Anterior cingulate cortex (tissue), 58 donors: Measurements from ENCODE around the gene MYL10.
A peak's percentile ranks its signal among the peaks of the same experiment; 100 is the strongest.
"Not testable (repeated sequence)": the region's sequence is repeated elsewhere in the genome, so short reads cannot be mapped to it uniquely, and the experiment has no call there.

Source experiments
- DNase-seq, 58 donors: peaks; one replicate each; lab custom pipeline; 2025; lab: John Stamatoyannopoulos, UW

The MYL10 gene

DNA sequence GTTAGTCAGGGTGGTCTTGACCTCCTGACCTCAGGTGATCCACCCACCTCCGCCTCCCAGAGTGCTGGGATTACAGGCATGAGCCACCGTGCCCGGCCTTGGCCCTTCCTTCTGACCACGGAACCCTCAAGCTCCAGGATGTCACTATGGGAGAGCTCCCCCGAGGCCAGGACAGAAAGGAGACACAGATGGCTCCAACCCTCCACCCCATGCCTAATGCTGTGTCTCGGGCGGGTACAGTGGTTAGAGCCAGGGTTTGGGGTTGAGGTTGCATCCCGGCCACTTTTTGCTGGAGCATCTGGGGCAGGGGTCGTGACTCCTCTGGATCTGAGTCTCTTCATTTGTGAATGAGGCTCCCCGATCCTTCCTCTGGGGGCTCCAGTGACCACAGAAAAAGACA lies 8.1 kb downstream of the MYL10 start:
- no peak for DNase-seq

- DNase-seq, result no peak
Measured at GRCh38 chr7:101620395-101620794, 8.7 kb downstream of the MYL10 start.

DNA sequence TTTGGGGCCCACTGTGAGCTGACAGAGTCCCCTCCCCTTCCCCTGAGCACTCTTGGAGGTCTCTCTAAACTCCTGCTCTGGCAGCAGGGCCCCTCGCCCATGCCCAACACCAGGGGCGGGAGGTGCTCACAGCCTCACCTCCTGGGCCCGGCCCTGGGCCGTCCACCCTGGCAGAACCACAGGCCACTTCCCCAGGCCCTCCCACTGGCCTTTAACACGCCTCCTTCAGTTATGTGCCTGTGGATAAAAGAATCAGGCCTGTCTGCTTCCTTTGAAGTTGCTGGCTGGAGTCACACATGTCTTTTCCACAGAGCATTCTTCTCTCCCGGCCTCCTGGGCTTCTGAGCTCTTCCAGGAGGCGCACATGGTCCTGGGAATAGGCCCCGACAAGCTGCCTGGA lies 10.2 kb downstream of the MYL10 start:
- DNase-seq, result no peak

GRCh38 chr7:101618207-101618839 lies 10.8 kb downstream of the MYL10 start:
- no peak for DNase-seq

GRCh38 chr7:101617451-101618206 lies 11.5 kb downstream of the MYL10 start:
- no peak for DNase-seq

GRCh38 chr7:101615446-101615845 lies 13.7 kb downstream of the MYL10 start:
- no peak for DNase-seq

DNA sequence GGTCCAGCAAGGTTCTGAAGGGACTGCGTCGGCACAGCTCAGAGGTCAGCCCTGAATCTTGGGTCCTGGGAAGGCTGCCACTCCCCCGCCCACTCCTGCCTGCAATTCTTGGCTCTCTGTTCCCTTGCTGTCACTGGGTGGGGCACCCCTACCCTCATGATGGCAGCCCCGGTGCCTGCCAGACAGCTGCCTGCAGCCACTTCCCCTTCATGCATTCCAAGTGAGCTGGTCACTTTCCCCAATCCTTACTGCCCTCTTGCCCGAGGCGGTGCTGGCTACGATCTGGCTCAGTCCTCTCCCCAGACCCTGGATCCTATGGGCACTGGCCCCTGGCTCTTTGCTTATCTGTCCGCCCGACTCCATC lies 14.2 kb downstream of the MYL10 start:
- DNase-seq, result no peak

- no peak for DNase-seq
Measured at GRCh38 chr7:101614098-101614938, 14.8 kb downstream of the MYL10 start.

- no peak for DNase-seq
Measured at GRCh38 chr7:101612885-101613515, 16.1 kb downstream of the MYL10 start.

- DNase-seq, result no peak
Measured at GRCh38 chr7:101608772-101609713, 20.1 kb downstream of the MYL10 start.

DNA sequence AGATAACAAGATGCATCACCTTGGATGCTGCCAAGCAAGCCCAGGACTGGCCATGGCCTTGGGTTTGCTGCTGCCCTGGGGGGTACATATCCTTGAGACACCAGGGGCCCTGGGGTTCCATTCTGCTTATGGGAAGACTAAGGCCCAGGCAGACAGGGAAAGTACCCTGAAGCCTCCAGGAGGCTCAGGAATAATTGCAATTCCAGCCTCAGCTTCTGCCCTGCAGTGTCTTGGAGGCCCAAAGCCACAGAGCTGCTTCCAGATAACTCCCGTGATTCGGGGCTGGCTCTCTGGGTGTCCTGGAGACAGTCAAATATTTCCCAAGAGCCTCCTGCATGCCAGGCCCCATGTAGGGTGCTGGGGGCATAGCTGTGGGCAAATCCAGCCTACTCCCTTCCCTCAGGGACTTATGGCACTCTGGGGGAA lies 22.6 kb downstream of the MYL10 start:
- no peak for DNase-seq

GRCh38 chr7:101605611-101606497 lies 23.2 kb downstream of the MYL10 start:
- no peak for DNase-seq

DNA sequence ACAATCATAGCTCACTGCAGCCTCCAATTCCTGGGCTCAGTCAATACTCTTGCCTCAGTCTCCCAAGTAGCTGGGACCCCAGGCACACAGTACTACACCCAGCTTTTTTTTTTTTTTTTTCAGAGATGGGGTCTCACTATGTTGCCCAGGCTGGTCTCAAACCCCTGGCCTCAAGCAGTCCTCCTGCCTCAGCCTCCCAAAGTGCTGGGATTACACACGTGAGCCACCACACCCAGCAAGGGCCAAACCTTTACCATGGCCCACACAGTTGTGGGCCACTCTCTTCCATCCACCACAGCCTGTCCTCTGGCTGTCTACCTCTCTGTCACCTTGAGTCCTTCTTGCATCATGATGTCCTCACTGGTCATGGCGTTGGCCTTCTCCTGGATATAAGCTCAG lies 24.2 kb downstream of the MYL10 start:
- DNase-seq, result not testable (repeated sequence)

DNA sequence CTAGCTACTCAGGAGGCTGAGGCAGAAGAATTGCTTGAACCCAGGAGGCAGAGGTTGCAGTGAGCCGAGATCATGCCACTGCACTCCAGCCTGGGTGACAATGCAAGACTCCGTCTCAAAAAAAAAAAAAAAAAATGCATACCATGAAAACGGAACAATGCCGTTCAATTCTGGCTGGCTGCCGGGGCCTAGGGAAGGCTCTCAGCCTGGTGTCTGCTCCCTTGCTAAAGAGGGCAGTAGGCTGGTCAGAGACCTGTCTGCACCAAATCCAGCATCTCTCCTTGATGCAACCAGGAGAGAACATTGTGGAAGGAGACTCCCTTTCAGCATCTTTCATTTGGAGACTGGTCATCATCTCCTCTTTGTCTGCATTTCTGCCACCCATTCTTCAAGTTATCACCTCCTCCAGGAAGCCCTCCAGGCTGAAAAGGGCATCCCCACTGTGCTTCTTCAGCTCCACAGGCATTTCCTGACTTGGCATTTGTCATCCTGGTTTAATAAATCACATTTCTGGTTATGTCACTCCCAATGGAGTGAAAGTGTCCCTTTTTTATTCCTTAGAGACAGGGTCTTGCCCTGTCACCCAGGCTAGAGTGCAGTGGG lies 24.7 kb downstream of the MYL10 start:
- no peak for DNase-seq

GRCh38 chr7:101602484-101603241 lies 26.4 kb downstream of the MYL10 start:
- peak in 50 of 58 donors; percentile 6 to 82 (median 38) for DNase-seq

GRCh38 chr7:101602082-101602481 lies 27.0 kb downstream of the MYL10 start:
- DNase-seq, result no peak

DNA sequence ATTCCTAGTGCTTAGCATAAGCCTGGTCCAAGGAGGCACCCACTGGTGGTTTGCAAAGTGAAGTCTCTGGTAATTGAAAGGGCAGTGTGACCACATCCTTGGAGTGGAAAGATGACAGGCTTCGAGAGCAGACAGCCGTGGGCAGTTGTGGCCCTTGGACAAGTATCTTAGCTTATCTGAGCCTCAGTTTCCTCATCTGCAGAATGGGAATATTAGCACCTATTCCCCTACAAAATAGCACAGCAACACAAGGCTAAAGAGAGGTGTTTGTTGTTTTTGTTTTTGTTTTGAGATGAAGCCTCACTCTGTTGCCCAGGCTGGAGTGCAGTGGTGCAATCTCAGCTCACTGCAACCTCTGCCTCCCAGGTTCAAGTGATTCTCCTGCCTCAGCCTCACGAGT lies 29.3 kb downstream of the MYL10 start:
- DNase-seq, result no peak
